NCI-H510A treated with DMSO at 0.1 percent for 48 hours (cell line): ENCODE data around the gene TULP1.
"Not testable (repeated sequence)": the region's sequence is repeated elsewhere in the genome, so short reads cannot be mapped to it uniquely, and the experiment has no call there.

ENCODE experiments used
- DNase-seq: peaks from one replicate; lab custom pipeline; 2025; lab: John Stamatoyannopoulos, UW

Gene TULP1

GRCh38 chr6:35512740-35513139 lies at the start of gene TULP1:
TSS of gene TULP1 (minus strand) at chr6:35512896. CDS start at chr6:35512858, 38 bp downstream.
- DNase-seq = no peak

GRCh38 chr6:35562060-35562459 lies 49.4 kb upstream of the TULP1 start:
- DNase-seq = peak; percentile 94

- no peak for DNase-seq
These were observed 48.4 kb upstream of the TULP1 start for GRCh38 chr6:35561113-35561512.

GRCh38 chr6:35558571-35558970 lies 45.9 kb upstream of the TULP1 start:
- DNase-seq = no peak

- DNase-seq = no peak
These were observed 44.5 kb upstream of the TULP1 start for GRCh38 chr6:35557239-35557638.

GRCh38 chr6:35554811-35555210 lies 42.1 kb upstream of the TULP1 start:
- DNase-seq = no peak

- DNase-seq = no peak
These were observed 40.6 kb upstream of the TULP1 start for GRCh38 chr6:35553315-35553714.

GRCh38 chr6:35552285-35552917 lies 39.7 kb upstream of the TULP1 start:
- no peak for DNase-seq

GRCh38 chr6:35550437-35550836 lies 37.7 kb upstream of the TULP1 start:
- DNase-seq = no peak

GRCh38 chr6:35547676-35548075 lies 35.0 kb upstream of the TULP1 start:
- DNase-seq = no peak

GRCh38 chr6:35544769-35545361 lies 32.2 kb upstream of the TULP1 start:
- DNase-seq = peak; percentile 25

GRCh38 chr6:35543459-35544193 lies 30.9 kb upstream of the TULP1 start:
- peak; percentile 42 for DNase-seq

GRCh38 chr6:35541836-35542235 lies 29.1 kb upstream of the TULP1 start:
- DNase-seq = no peak

- DNase-seq = no peak
These were observed 26.5 kb upstream of the TULP1 start for GRCh38 chr6:35539223-35539622.

GRCh38 chr6:35535847-35536246 lies 23.2 kb upstream of the TULP1 start:
- DNase-seq = not testable (repeated sequence)

GRCh38 chr6:35534407-35535170 lies 21.9 kb upstream of the TULP1 start:
- no peak for DNase-seq

- no peak for DNase-seq
These were observed 21.3 kb upstream of the TULP1 start for GRCh38 chr6:35533981-35534380.

GRCh38 chr6:35532126-35532525 lies 19.4 kb upstream of the TULP1 start:
- no peak for DNase-seq

GRCh38 chr6:35524380-35525020 lies 11.8 kb upstream of the TULP1 start:
- no peak for DNase-seq

GRCh38 chr6:35522660-35523658 lies 10.3 kb upstream of the TULP1 start:
- peak; percentile 79 for DNase-seq

GRCh38 chr6:35522151-35522550 lies 9.5 kb upstream of the TULP1 start:
- no peak for DNase-seq
